Measurements from ENCODE around the gene CDH23. TPM values are rescaled to one million over a fixed set of nuclear protein-coding genes. Genes with fewer than 3 reads are reported as not detected.

The CDH23 gene
- total and polyA plus RNA-seq, 2 of the 8 experiments (the other 6 are each of a cell fraction or from before 2014, with no cell fraction given): 1.9 to 4.9 TPM

DNA sequence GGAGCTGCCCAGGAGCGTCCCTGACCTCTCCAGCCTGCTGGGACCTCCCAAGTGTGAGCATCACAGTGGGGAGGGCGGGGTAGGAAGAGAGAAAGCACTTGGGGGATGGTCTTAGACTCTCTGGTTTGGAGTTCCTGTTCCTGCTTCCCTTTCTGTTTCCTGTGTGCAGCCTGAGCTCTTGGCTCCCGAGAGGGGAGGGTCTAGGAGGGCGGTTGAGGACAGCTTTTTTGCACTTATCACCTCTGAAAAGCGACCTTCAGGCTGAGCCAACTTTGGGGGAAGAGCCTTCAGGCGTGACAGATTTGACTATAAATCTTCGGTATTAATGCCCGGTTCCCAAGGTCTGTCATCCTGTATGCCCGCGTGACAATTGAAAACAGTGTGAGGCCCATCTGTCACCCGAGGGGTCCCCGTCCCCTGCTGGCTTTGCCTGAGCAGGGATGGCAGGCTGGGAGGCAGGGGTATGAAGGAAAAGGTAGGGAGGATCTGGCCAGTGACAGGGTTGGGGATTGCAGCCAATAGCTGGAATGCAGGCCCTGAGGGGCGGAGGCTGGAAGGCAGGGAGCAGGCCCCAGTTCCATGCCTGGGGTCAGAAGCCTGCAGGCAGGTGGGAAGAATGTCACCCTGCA lies 78.6 kb downstream of the CDH23 start:
- Histone ChIP-seq H3K4me1 (replicated peaks in 1 of 4; ENCODE audit: control insufficient read depth in 3 of 4, insufficient read depth in 4 of 4, low read length in 3 of 4) (peaks cover 0 to 14% (median 6%) of the 10 kb centered on the region in 4 experiments; a peak in 6 of 7 replicates), H3K27ac (ENCODE audit: low read depth, low read length) (no peak overlapping the region), H3K4ac (replicated peaks; ENCODE audit: insufficient read length, low read depth, low read length) (no peak overlapping the region), H2BK20ac (ENCODE audit: low read length) (no peak overlapping the region), H3K79me2 (ENCODE audit: control insufficient read depth in 1 of 2, insufficient read depth in 2 of 2, low read length in 2 of 2) (no peaks in the 10 kb centered on the region), H3K4me3 (ENCODE audit: extremely low read depth in 1 of 4, insufficient read depth in 2 of 4, low read depth in 3 of 4, low read length in 4 of 4) (no peak overlapping the region), H2BK120ac (replicated peaks; ENCODE audit: low read depth, low read length) (no peak overlapping the region), H2BK15ac (ENCODE audit: low read length) (no peak overlapping the region), H4K5ac (ENCODE audit: insufficient read length, low read depth, low read length) (no peak overlapping the region), H2AK5ac (ENCODE audit: low read depth, low read length) (no peak overlapping the region), H3K27me3 (replicated peaks in 1 of 4; ENCODE audit: control insufficient read depth in 3 of 4, extremely low read depth in 1 of 4, insufficient read depth in 3 of 4, low read length in 3 of 4) (no peaks in the 10 kb centered on the region), H2BK5ac (ENCODE audit: low read depth, low read length) (no peak overlapping the region), H3K9me3 (ENCODE audit: insufficient read depth in 2 of 2, low read depth in 1 of 2, low read length in 1 of 2) (no peaks in the 10 kb centered on the region), H3K9ac (replicated peaks in 1 of 4; ENCODE audit: extremely low read depth in 1 of 4, low read depth in 3 of 4, low read length in 3 of 4) (no peak overlapping the region), H4K20me1 (replicated peaks in 1 of 2; ENCODE audit: control insufficient read depth in 1 of 2, insufficient read depth in 2 of 2, low read length in 2 of 2) (no peaks in the 10 kb centered on the region), H3K23ac (ENCODE audit: insufficient read length) (no peak overlapping the region), H4K91ac (replicated peaks; ENCODE audit: insufficient read length, low read length) (no peak overlapping the region), H3K14ac (ENCODE audit: insufficient read length) (no peak overlapping the region), H3K79me1 (ENCODE audit: low read depth, low read length) (no peaks in the 10 kb centered on the region), H2AFZ (ENCODE audit: low read length) (no peak overlapping the region), H3K56ac (replicated peaks; ENCODE audit: insufficient read length, low read depth, low read length) (no peak overlapping the region), H3K23me2 (ENCODE audit: low read depth, low read length) (no peaks in the 10 kb centered on the region; the same call in 1 of the 2 replicates), H3K4me2 (ENCODE audit: insufficient read depth in 1 of 2, low read depth in 2 of 2, low read length in 2 of 2) (no peak overlapping the region), H2BK12ac (ENCODE audit: low read depth, low read length) (no peak overlapping the region), H3K36me3 (ENCODE audit: control insufficient read depth in 2 of 4, insufficient read depth in 4 of 4, low read length in 3 of 4) (no peaks in the 10 kb centered on the region), H3K18ac (ENCODE audit: extremely low read depth, low read length) (peak overlapping the region; percentile 38), H4K8ac (ENCODE audit: extremely low read depth, insufficient read depth, low read length) (no peak overlapping the region)
- TF ChIP-seq SAP30 (IDR thresholded peaks at IDR 0.05; ENCODE audit: insufficient read depth, insufficient replicate concordance, low read length) (no peak), TEAD4 (IDR thresholded peaks at IDR 0.05; ENCODE audit: low read depth, low read length) (peak; percentile 82; the same call in 1 of the 2 replicates), TBP (IDR thresholded peaks at IDR 0.05; ENCODE audit: low read depth, low read length) (peak; percentile 17; the same call in 1 of the 2 replicates), EGR1 (IDR thresholded peaks at IDR 0.05; ENCODE audit: borderline replicate concordance, low read depth, low read length) (no peak)
- TF ChIP-seq, protein P1, sequence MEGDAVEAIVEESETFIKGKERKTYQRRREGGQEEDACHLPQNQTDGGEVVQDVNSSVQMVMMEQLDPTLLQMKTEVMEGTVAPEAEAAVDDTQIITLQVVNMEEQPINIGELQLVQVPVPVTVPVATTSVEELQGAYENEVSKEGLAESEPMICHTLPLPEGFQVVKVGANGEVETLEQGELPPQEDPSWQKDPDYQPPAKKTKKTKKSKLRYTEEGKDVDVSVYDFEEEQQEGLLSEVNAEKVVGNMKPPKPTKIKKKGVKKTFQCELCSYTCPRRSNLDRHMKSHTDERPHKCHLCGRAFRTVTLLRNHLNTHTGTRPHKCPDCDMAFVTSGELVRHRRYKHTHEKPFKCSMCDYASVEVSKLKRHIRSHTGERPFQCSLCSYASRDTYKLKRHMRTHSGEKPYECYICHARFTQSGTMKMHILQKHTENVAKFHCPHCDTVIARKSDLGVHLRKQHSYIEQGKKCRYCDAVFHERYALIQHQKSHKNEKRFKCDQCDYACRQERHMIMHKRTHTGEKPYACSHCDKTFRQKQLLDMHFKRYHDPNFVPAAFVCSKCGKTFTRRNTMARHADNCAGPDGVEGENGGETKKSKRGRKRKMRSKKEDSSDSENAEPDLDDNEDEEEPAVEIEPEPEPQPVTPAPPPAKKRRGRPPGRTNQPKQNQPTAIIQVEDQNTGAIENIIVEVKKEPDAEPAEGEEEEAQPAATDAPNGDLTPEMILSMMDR (IDR thresholded peaks at IDR 0.05; ENCODE audit: control extremely low read depth in 1 of 3, insufficient read depth in 1 of 3, low read depth in 1 of 3, low read length in 3 of 3): peak in 1 of 3 experiments; percentile 2; a peak in 1 of 4 replicates
- DNase-seq (ENCODE audit: low read depth in 1 of 2, low spot score in 2 of 2) (no peak), FAIRE-seq (no peak)
- ChIA-PET POLR2A (ENCODE audit: partially characterized antibody) (interaction anchor here (0.5 to 1.3 kb wide), 3 partner anchors 14 to 77 kb away, joined by 3 read pairs; no protein-coding TSS in a partner anchor), CTCF (ENCODE audit: partially characterized antibody) (interaction anchor here (0.7 to 3.4 kb wide), 30 partner anchors 10 to 355 kb away, joined by 3 to 34 read pairs (median 4); partner anchors contain the start of genes CDH23 and SLC29A3)
- 61% methylated on average over 12 of the region's 13 CpGs; no CpG with 5 or more reads in 1 of the 2 experiments for WGBS, 2 experiments (ENCODE audit: extremely low coverage in 1 of 2, insufficient coverage in 1 of 2, insufficient read length in 1 of 2, insufficient replicate concordance in 2 of 2, low coverage in 1 of 2, low lambda C conversion rate in 2 of 2, missing lambda C conversion rate in 1 of 2)
